Daoy (cell line): ENCODE results near the gene NCEH1. TPM values are rescaled to one million over a fixed set of nuclear protein-coding genes. Genes with fewer than 3 reads are reported as not detected.

Experiments used
- DNase-seq: peaks from one replicate; pipeline ENCODE4 v3.0.0-alpha.2; 2015; ENCODE audit warnings: low read depth
- total RNA-seq: library from RNA; depleted of rRNA; stranded (reverse); fragments of >200 nt; shearing (Covaris generic); gene quantifications from 2 replicates; pipeline ENCODE4 v1.2.3, GENCODE V29; 2014; rRNA removed

Gene NCEH1
- total RNA-seq, 1 experiment from 2014 or later = 10.7 TPM

GRCh38 chr3:172582712-172583111 lies 128.2 kb downstream of the NCEH1 start:
- no peak for DNase-seq

GRCh38 chr3:172581757-172582166 lies 129.1 kb downstream of the NCEH1 start:
- DNase-seq = no peak

GRCh38 chr3:172580680-172581401 lies 130.0 kb downstream of the NCEH1 start:
- DNase-seq = no peak

Other genes starting within 250 kb of the NCEH1 start
- gene TNFSF10, start 187.6 kb downstream of the NCEH1 start, total RNA-seq = 23.8 and 30.8 TPM in 2 replicates
- 115 and 134 TPM in 2 replicates for gene ECT2, start 39.7 kb upstream of the NCEH1 start, total RNA-seq